K562 (cell line): Measurements from ENCODE around the gene SLC5A6. TPM values are rescaled to one million over a fixed set of nuclear protein-coding genes. Genes with fewer than 3 reads are reported as not detected.

Source experiments
- ASH1L ChIP-seq: fragments of 450-650 bp; IDR thresholded peaks from 2 replicates; pipeline ENCODE4 v1.6.1; 2018; ENCODE audit warnings: borderline replicate concordance, mild to moderate bottlenecking, low read depth; ENCODE audit not compliant: partially characterized antibody
- CBFA2T2 ChIP-seq: fragments of 450-650 bp; conservative IDR thresholded peaks from 2 replicates; pipeline ENCODE4 v1.6.1; 2017; ENCODE audit warnings: mild to moderate bottlenecking
- DEAF1 ChIP-seq: fragments of 450-650 bp; formaldehyde crosslinking; IDR thresholded peaks from 2 replicates; pipeline ENCODE4 v1.4.0; 2020; ENCODE audit warnings: mild to moderate bottlenecking, moderate library complexity
- EP300 ChIP-seq: IDR thresholded peaks from 2 replicates; pipeline ENCODE4 v1.6.1; 2012; ENCODE audit warnings: low read length, improper control_type of control experiment
- ETV1 ChIP-seq: fragments of 450-650 bp; conservative IDR thresholded peaks from 2 replicates; pipeline ENCODE4 v1.6.1; 2016; ENCODE audit warnings: missing genetic modification characterization, control low read depth, low read depth, missing compliant biosample characterization
- ETV5 ChIP-seq: sonication (generic); formaldehyde crosslinking; IDR thresholded peaks from 2 replicates; pipeline ENCODE4 v1.4.0; 2020; ENCODE audit warnings: low read depth, mild to moderate bottlenecking, missing genetic modification reagents
- ETV6 ChIP-seq, 3 experiments: fragments of 150-350 bp in 1 of 3; sonication (generic) in 1 of 3; formaldehyde crosslinking in 1 of 3; IDR thresholded peaks; 2 replicates each; pipeline versions ENCODE4 v1.6.1 to v1.8.0; 2014 to 2022; ENCODE audit warnings: borderline replicate concordance in 2 of 3, low read depth in 2 of 3, antibody characterized with exemption in 1 of 3, low read length in 1 of 3, mild to moderate bottlenecking in 1 of 3, missing genetic modification reagents in 1 of 3
- HMBOX1 ChIP-seq: sonication (generic); IDR thresholded peaks from 2 replicates; pipeline ENCODE4 v1.6.1; 2016
- JUND ChIP-seq, 2 experiments: IDR thresholded peaks; 2 replicates in 1 of 2; 3 replicates in 1 of 2; pipeline ENCODE4 v1.6.1; 2011; ENCODE audit warnings: borderline replicate concordance in 2 of 2, low read depth in 2 of 2, low read length in 2 of 2, improper control_type of control experiment in 1 of 2, missing biosample characterization in 1 of 2, missing genetic modification characterization in 1 of 2, missing genetic modification reagents in 1 of 2
- NFIX ChIP-seq: fragments of 250-450 bp; sonication (Bioruptor Pico); IDR thresholded peaks from 2 replicates; pipeline ENCODE4 v1.4.0; 2020; ENCODE audit warnings: low read depth, mild to moderate bottlenecking, moderate library complexity
- NR2C1 ChIP-seq, 2 experiments: fragments of 450-650 bp; IDR thresholded peaks; 2 replicates each; pipeline ENCODE4 v1.6.1; 2017; ENCODE audit warnings: mild to moderate bottlenecking in 2 of 2, antibody characterized with exemption in 1 of 2, inconsistent platforms in 1 of 2, missing compliant biosample characterization in 1 of 2, missing genetic modification characterization in 1 of 2
- PML ChIP-seq: IDR thresholded peaks from 2 replicates; pipeline ENCODE4 v1.6.1; 2012; ENCODE audit warnings: low read length, inconsistent platforms
- RBM34 ChIP-seq: fragments of 200-400 bp; formaldehyde crosslinking; IDR thresholded peaks from 2 replicates; pipeline ENCODE4 v1.6.1; 2018; ENCODE audit warnings: low read length, borderline replicate concordance; ENCODE audit not compliant: insufficient read depth
- SAFB2 ChIP-seq: fragments of 200-400 bp; formaldehyde crosslinking; IDR thresholded peaks from 2 replicates; pipeline ENCODE4 v1.6.1; 2018; ENCODE audit warnings: borderline replicate concordance, low read length, low read depth, moderate library complexity; ENCODE audit not compliant: severe bottlenecking
- SMAD3 ChIP-seq: fragments of 450-650 bp; formaldehyde crosslinking; conservative IDR thresholded peaks from 2 replicates; pipeline ENCODE4 v1.4.0; 2020; ENCODE audit warnings: mild to moderate bottlenecking
- TRIM24 ChIP-seq, 2 experiments: fragments of 450-650 bp; IDR thresholded peaks; 2 replicates each; pipeline ENCODE4 v1.6.1; 2016
- ZC3H11A ChIP-seq: IDR thresholded peaks from 2 replicates; pipeline ENCODE4 v1.6.1; 2012; ENCODE audit warnings: low read depth, low read length, improper control_type of control experiment
- ZFP36 ChIP-seq: fragments of 150-350 bp; IDR thresholded peaks from 2 replicates; pipeline ENCODE4 v1.6.1; 2018; ENCODE audit warnings: low read length, low read depth; ENCODE audit not compliant: partially characterized antibody
- ZNF143 ChIP-seq: sonication (generic); formaldehyde crosslinking; IDR thresholded peaks from 2 replicates; pipeline ENCODE4 v1.9.0; 2022; ENCODE audit warnings: mild to moderate bottlenecking, missing genetic modification reagents
- ZNF277 ChIP-seq: fragments of 250-450 bp; sonication (Bioruptor Pico); IDR thresholded peaks from 2 replicates; pipeline ENCODE4 v1.8.0; 2022; ENCODE audit warnings: inconsistent platforms, mild to moderate bottlenecking, moderate library complexity, borderline replicate concordance
- ZNF324 ChIP-seq: fragments of 250-450 bp; sonication (Bioruptor Pico); IDR thresholded peaks from 2 replicates; pipeline ENCODE4 v1.4.0; 2020; ENCODE audit warnings: mild to moderate bottlenecking
- ZNF57 ChIP-seq: fragments of 450-650 bp; formaldehyde crosslinking; IDR thresholded peaks from 2 replicates; pipeline ENCODE4 v1.4.0; 2020; ENCODE audit warnings: mild to moderate bottlenecking, moderate library complexity
- ZNF764 ChIP-seq: fragments of 250-450 bp; sonication (Bioruptor Pico); IDR thresholded peaks from 2 replicates; pipeline ENCODE4 v1.4.0; 2020; ENCODE audit warnings: low read depth, mild to moderate bottlenecking, moderate library complexity
- polyA plus RNA-seq, 8 experiments: library from polyadenylated mRNA; depleted of rRNA in 4 of 8; stranded (reverse) in 5 of 8; unstranded in 3 of 8; fragments of >200 nt; fragmentation: Nextera tagmentation in 2 of 8; fragmentation: Illumina TruSeq in 1 of 8; extraction: Ambion mirVana in 2 of 8; extraction: Trizol in 1 of 8; gene quantifications; 2 replicates each; pipeline versions ENCODE4 v1.2.1 to v1.2.3, GENCODE V29; 2011 to 2014; ENCODE audit warnings: inconsistent platforms in 1 of 8, missing spikeins in 1 of 8
- total RNA-seq, 7 experiments: library from RNA; depleted of rRNA in 6 of 7; stranded (reverse); fragments of >200 nt in 6 of 7; fragmentation: Illumina TruSeq in 2 of 7; extraction: Trizol in 2 of 7; gene quantifications; 2 replicates each; pipeline versions ENCODE4 v1.2.1 to v1.2.3, GENCODE V29; 2011 to 2021; ENCODE audit warnings: low replicate concordance in 1 of 7

The SLC5A6 gene
- total and polyA plus RNA-seq, 9 of the 15 experiments (the other 6 are each of a cell fraction or from before 2014, with no cell fraction given) = 32.6 to 137 (median 107) TPM

- TF ChIP-seq SAFB2 (no peak), ZNF57 (CRISPR knock-in tag) (no peak), ETV1 (peak; percentile 92), ETV6 (IDR thresholded peaks at IDR 0.05; ENCODE audit: borderline replicate concordance in 1 of 2, low read depth in 2 of 2, low read length in 1 of 2) (peak in 1 of 2 experiments; percentile 25; a peak in 1 of 4 replicates), ETV6 (CRISPR knock-in tag; IDR thresholded peaks at IDR 0.05; ENCODE audit: borderline replicate concordance) (no peak), ZNF143 (CRISPR knock-in tag) (no peak), JUND (IDR thresholded peaks at IDR 0.05; ENCODE audit: borderline replicate concordance, low read depth, low read length) (peak; percentile 64; the same call in 1 of the 2 replicates), JUND (tag; IDR thresholded peaks at IDR 0.05; ENCODE audit: borderline replicate concordance, low read depth, low read length) (peak; percentile 23; the same call in 1 of the 3 replicates), ZNF764 (CRISPR knock-in tag) (no peak), DEAF1 (CRISPR knock-in tag) (peak; percentile 95), RBM34 (no peak), TRIM24 (IDR thresholded peaks at IDR 0.05) (no peak), NFIX (CRISPR knock-in tag) (no peak), ETV5 (CRISPR knock-in tag) (peak; percentile 94), NR2C1 (IDR thresholded peaks at IDR 0.05) (peak; percentile 51; the same call in 1 of the 2 replicates), NR2C1 (tag; IDR thresholded peaks at IDR 0.05) (peak; percentile 42; the same call in 1 of the 2 replicates), SMAD3 (CRISPR knock-in tag) (no peak), HMBOX1 (no peak), ASH1L (no peak), EP300 (0 out of 2 replicates have a peak, but pooled peaks have one; percentile 13), PML (no peak), CBFA2T2 (no peak), ZNF277 (CRISPR knock-in tag) (no peak), ZC3H11A (no peak), ZNF324 (CRISPR knock-in tag) (no peak), ZFP36 (peak; percentile 6)
Measured at GRCh38 chr2:27249891-27250651, 38.0 kb upstream of the SLC5A6 start (continued).
